Stromal cell of bone marrow (primary cell): ENCODE results near the gene INSC.

Experiments
- DNase-seq: peaks from one replicate; pipeline ENCODE4 v3.0.0-alpha.2; 2012; ENCODE audit warnings: low read depth

The INSC gene

DNA sequence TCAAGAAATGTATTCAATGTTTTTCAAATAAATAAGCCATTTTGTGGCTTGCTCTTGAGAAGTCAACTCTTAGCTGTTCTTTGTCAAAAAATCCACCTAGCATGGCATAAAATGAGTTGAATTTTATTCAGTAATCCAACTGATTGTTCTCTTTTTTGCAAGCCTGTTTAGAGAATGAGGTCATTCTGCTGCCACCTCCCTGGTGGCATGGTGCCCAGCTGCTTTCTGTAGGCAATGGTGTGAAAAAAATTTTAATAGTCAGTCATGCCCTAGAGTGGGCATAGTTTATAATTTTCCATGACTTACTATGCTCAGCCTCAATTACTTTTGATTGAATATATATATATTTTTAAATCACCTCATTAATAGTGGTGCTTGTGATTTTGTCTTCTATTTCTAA is 177.2 kb downstream of the INSC start:
- DNase-seq: no peak

- no peak for DNase-seq
These were observed 179.4 kb downstream of the INSC start for GRCh38 chr11:15293975-15294620.

- no peak for DNase-seq
These were observed 181.0 kb downstream of the INSC start for GRCh38 chr11:15295695-15296094.
